Fibroblast of peridontal ligament (primary cell): ENCODE measurements around the gene FOXA3.

ENCODE experiments used
- DNase-seq: peaks from one replicate; pipeline ENCODE4 v3.0.0-alpha.2; 2010; ENCODE audit errors: extremely low read depth

Gene FOXA3

DNA sequence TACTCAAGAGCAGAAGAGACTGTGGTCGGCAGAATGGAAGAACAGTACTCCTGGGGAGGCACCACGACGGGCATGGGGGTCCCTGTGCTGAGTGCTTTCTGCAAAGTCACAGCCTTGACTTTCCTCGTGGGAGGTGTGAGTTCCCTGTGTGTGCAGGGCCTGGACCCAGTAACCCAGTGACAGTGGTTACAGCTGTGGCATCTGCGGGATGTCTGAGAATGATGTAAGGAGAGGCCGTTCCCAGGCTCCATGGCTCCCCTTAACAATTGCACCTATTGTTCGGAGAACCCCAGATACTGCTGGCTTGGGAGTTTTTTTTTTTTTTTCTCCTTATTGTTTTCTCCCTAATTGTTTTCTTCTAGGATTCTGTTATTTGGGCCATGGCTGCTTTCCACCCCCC is 55.6 kb downstream of the FOXA3 start:
- no peak for DNase-seq

DNA sequence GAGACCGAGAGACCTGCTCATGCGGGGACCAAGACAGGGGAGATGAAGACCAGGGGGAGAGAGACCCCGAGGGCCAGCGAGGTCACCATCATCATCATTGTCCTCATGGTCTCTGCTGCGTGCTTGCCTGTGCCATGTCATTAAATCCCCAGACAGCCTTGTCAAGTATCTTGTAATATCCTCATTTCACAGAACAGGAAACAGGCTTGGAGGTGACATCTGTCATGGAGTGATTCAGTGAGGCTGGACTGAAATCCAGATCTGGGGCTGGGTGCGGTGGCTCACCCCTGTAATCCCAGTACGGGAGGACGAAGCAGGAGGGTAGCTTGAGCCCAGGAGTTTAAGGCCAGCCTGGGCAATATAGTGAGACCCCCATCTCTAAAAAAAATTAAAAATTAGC is 56.3 kb downstream of the FOXA3 start:
- DNase-seq, result no peak

DNA sequence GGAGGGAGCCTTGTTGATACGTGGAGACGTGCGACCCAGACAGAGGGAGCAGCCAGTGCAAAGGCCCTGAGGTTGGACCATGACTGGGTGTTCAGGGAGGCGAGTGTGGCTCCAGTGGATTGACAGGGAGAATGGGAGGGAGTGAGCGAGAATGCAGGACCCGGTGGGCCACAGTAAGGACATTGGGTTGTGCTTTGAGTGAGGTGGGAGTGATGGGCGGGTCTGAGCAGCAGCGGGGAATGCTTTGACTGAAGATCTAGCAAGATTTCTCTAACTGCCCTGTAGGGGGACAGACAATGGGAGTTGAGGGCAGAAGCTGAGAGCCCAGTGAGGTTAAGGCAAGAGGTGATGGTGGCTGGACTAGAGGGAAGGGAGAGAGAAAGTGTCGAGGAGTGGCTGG is 58.2 kb downstream of the FOXA3 start:
- no peak for DNase-seq
